Ishikawa (cell line): Measurements from ENCODE around the gene POMT2.

ENCODE experiments used
- CEBPB ChIP-seq: IDR thresholded peaks from 2 replicates; pipeline ENCODE4 v1.6.1; 2012
- CREB1 ChIP-seq: IDR thresholded peaks from 2 replicates; pipeline ENCODE4 v1.6.1; 2012; ENCODE audit warnings: low read depth
- EGR1 ChIP-seq: IDR thresholded peaks from 2 replicates; pipeline ENCODE4 v1.6.1; 2012
- EP300 ChIP-seq: IDR thresholded peaks from 2 replicates; pipeline ENCODE4 v1.6.1; 2012; ENCODE audit warnings: borderline replicate concordance
- FOXM1 ChIP-seq: IDR thresholded peaks from 2 replicates; pipeline ENCODE4 v1.6.1; 2012; ENCODE audit warnings: low read depth, borderline replicate concordance
- NFIC ChIP-seq: IDR thresholded peaks from 2 replicates; pipeline ENCODE4 v1.6.1; 2012
- RAD21 ChIP-seq: IDR thresholded peaks from 2 replicates; pipeline ENCODE4 v1.6.1; 2012; ENCODE audit warnings: low read depth
- REST ChIP-seq: IDR thresholded peaks from 2 replicates; pipeline ENCODE4 v1.6.1; 2012; ENCODE audit warnings: low read depth, mild to moderate bottlenecking
- TAF1 ChIP-seq: IDR thresholded peaks from 2 replicates; pipeline ENCODE4 v1.6.1; 2012; ENCODE audit warnings: low read depth, mild to moderate bottlenecking
- TCF12 ChIP-seq: IDR thresholded peaks from 2 replicates; pipeline ENCODE4 v1.6.1; 2012; ENCODE audit warnings: low read depth
- TEAD4 ChIP-seq: IDR thresholded peaks from 2 replicates; pipeline ENCODE4 v1.6.1; 2012
- USF1 ChIP-seq: IDR thresholded peaks from 2 replicates; pipeline ENCODE4 v1.6.1; 2012
- YY1 ChIP-seq: IDR thresholded peaks from 2 replicates; pipeline ENCODE4 v1.6.1; 2012; ENCODE audit warnings: low read depth
- ZBTB7A ChIP-seq: IDR thresholded peaks from 2 replicates; pipeline ENCODE4 v1.6.1; 2012; ENCODE audit warnings: low read depth
- TF ChIP-seq, protein P1 (sequence below): IDR thresholded peaks from 2 replicates; pipeline ENCODE4 v1.6.1; 2012

POMT2 gene

GRCh38 chr14:77327111-77327510 is 6.4 kb upstream of the POMT2 start:
- no peak for TF ChIP-seq TEAD4
- TF ChIP-seq, protein P1, sequence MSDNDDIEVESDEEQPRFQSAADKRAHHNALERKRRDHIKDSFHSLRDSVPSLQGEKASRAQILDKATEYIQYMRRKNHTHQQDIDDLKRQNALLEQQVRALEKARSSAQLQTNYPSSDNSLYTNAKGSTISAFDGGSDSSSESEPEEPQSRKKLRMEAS = no peak
- TF ChIP-seq REST = no peak
- TF ChIP-seq ZBTB7A = no peak
- TF ChIP-seq USF1 = no peak
- TF ChIP-seq CREB1 = no peak
- no peak for TF ChIP-seq RAD21
- TF ChIP-seq NFIC = no peak
- no peak for TF ChIP-seq CEBPB
- no peak for TF ChIP-seq TCF12
- TF ChIP-seq TAF1 = no peak
- TF ChIP-seq YY1 = no peak

GRCh38 chr14:77325746-77326094 is 5.0 kb upstream of the POMT2 start:
- no peak for TF ChIP-seq REST
- TF ChIP-seq CEBPB = no peak
- TF ChIP-seq YY1 = no peak
- no peak for TF ChIP-seq ZBTB7A
- no peak for TF ChIP-seq USF1
- TF ChIP-seq FOXM1 = no peak
- no peak for TF ChIP-seq RAD21
- TF ChIP-seq EP300 = no peak
- TF ChIP-seq, protein P1 = no peak
- no peak for TF ChIP-seq EGR1
- no peak for TF ChIP-seq TAF1
- no peak for TF ChIP-seq NFIC
- TF ChIP-seq CREB1 = no peak
- TF ChIP-seq TCF12 = no peak
- no peak for TF ChIP-seq TEAD4

DNA sequence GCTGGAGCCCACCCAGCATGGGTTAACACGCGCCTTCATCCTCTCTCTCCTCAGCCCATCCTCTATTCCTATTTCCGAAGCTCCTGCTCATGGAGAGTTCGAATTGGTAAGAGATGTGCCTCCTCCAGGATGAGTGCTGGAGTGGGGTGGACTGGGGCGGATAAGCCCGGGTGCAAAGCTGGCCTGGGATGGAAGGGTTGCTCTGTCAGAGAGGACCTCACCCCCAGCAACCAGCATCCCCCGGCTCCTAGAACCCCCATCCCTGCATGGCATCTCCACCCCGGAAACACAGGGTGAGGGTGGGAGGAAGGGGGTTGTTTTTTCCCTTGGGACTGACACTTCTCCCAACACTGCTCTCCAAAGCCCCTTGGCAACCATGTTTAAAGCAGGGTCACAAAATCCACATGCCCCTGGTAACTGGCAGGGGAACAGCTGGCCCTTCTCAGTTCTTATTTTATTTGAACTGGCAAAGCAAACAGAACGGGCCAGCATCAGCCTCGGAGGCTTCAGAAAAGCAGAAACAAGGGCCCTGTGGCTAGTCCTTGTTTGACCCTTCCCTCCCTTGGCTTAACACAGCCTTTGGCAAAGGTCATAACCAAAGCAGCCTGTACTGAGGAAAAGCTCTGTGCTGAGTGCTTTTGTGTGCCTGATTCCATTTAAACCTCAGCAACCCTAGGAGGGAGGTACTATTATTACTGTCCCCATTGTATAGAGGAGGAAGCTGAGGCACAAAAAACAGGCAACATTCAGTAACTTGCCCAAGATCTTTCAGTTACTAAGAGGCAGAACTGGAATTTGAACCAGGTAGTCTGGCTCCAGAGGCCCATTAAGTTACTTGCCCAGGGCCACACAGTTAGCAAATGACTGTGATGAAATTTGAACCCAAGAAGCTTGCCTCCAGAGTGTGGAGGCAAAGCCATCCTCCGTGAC is 4.4 kb upstream of the POMT2 start:
- no peak for TF ChIP-seq NFIC
- no peak for TF ChIP-seq EGR1
- TF ChIP-seq TEAD4 = no peak
- no peak for TF ChIP-seq RAD21
- TF ChIP-seq CEBPB = no peak
- TF ChIP-seq TAF1 = no peak
- no peak for TF ChIP-seq USF1
- TF ChIP-seq REST = no peak
- TF ChIP-seq FOXM1 = no peak
- TF ChIP-seq EP300 = no peak

DNA sequence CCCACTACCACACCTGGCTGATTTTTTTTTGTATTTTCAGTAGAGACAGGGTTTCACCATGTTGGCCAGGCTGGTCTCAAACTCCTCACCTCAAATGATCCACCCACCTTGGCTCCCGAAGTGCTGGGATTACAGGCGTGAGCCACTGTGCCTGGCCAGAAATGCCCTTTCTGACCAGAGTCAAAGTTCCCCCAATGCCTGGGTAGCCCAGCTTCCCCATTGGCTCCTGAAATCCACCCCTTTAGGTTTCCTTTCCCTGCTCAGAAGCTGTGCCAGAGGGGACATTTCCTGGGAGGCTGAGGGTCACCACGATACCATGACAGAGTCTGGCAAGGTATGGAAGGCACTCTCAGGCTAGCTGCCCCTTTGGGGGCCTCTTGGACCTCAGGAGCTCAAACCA is 3.6 kb upstream of the POMT2 start:
- TF ChIP-seq YY1 (no peak), CREB1 (no peak), NFIC (no peak), USF1 (no peak)
- TF ChIP-seq, protein P1 = no peak
